Activated T-cell treated with anti-CD3 and anti-CD28 coated beads, Interleukin-2, amount 50 U/mL, for 48 hours (primary cell): ENCODE measurements around the gene GRK2.

Experiments used
- DNase-seq, 2 experiments: peaks; one replicate each; pipeline ENCODE4 v3.0.0-alpha.2; 2020

Gene GRK2

GRCh38 chr11:67271205-67271540, 4.9 kb downstream of the GRK2 start:
- no peak for DNase-seq

- peak; percentile 82 to 84 for DNase-seq
Observed at GRCh38 chr11:67271541-67272284, 5.4 kb downstream of the GRK2 start.

- peak; percentile 69 to 74 for DNase-seq
Observed at GRCh38 chr11:67272327-67273259, 6.3 kb downstream of the GRK2 start.

GRCh38 chr11:67273260-67273990, 7.2 kb downstream of the GRK2 start:
- DNase-seq = peak in 1 of 2 experiments; percentile 50

GRCh38 chr11:67274768-67275605, 8.7 kb downstream of the GRK2 start:
- no peak for DNase-seq

- peak; percentile 63 to 65 for DNase-seq
Observed at GRCh38 chr11:67275606-67276409, 9.5 kb downstream of the GRK2 start.

- DNase-seq = peak; percentile 81 to 84
Observed at GRCh38 chr11:67276781-67277230, 10.5 kb downstream of the GRK2 start.

GRCh38 chr11:67277231-67277961, 11.1 kb downstream of the GRK2 start:
- peak; percentile 90 to 92 for DNase-seq

- no peak for DNase-seq
Observed at GRCh38 chr11:67278135-67278938, 12.1 kb downstream of the GRK2 start.

- no peak for DNase-seq
Observed at GRCh38 chr11:67278939-67279588, 12.8 kb downstream of the GRK2 start.

GRCh38 chr11:67279589-67280340, 13.5 kb downstream of the GRK2 start:
- DNase-seq = no peak

GRCh38 chr11:67280341-67280787, 14.1 kb downstream of the GRK2 start:
- no peak for DNase-seq

- no peak for DNase-seq
Observed at GRCh38 chr11:67280788-67281551, 14.7 kb downstream of the GRK2 start.

- no peak for DNase-seq
Observed at GRCh38 chr11:67281552-67282150, 15.4 kb downstream of the GRK2 start.

GRCh38 chr11:67282155-67282875, 16.0 kb downstream of the GRK2 start:
- no peak for DNase-seq

GRCh38 chr11:67282876-67283371, 16.7 kb downstream of the GRK2 start:
- no peak for DNase-seq
